Measurements from ENCODE around the gene OTULIN. TPM values are rescaled to one million over a fixed set of nuclear protein-coding genes. Genes with fewer than 3 reads are reported as not detected.

OTULIN gene
- total and polyA plus RNA-seq, 2 of the 4 experiments (the other 2 are of a cell fraction): 6.9 to 19.5 TPM

DNA sequence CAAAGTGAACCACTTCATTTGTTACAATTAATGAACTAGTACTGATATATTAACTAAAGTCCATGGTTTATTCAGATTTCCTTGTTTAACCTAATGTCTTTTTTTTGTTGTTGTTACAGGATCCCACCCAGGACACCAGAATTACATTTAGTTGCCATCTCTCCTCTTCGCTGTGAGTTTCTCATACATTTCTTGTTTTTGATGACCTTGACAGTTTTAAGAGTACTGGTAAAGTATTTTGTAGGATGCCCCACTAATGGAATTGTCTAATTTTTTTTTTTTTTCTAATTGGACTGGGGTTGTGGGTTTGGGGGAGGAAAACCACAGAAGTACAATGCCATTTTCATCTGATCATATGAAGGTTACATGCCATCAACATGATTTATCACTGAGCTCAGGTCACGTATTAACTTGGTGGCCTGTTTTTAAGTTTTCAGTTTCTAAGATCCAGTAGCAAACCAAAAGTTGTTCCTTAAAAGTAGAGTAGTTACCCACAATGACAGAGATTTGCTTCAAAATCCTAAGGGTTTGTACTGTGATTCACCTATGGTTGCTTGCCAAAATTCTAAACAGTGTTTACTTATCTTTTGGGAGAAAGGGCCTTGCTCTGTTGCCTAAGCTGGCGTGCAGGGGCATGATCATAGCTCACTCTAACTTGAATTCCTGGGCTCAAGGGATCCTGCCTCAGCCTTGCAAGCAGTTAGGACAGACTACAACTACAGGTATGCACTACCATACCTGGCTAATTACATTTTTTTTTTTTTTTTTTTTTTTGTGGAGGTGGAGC is 4.5 kb upstream of the OTULIN start (continued):
- no peak for TF ChIP-seq CHD1 (IDR thresholded peaks at IDR 0.05; ENCODE audit: low read depth, low read length)
- TF ChIP-seq BHLHE40 (IDR thresholded peaks at IDR 0.05; ENCODE audit: low read depth, low read length): peak; percentile 73; the same call in 1 of the 2 replicates
- no peak for TF ChIP-seq MAZ (IDR thresholded peaks at IDR 0.05; ENCODE audit: borderline replicate concordance, low read depth, low read length)

DNA sequence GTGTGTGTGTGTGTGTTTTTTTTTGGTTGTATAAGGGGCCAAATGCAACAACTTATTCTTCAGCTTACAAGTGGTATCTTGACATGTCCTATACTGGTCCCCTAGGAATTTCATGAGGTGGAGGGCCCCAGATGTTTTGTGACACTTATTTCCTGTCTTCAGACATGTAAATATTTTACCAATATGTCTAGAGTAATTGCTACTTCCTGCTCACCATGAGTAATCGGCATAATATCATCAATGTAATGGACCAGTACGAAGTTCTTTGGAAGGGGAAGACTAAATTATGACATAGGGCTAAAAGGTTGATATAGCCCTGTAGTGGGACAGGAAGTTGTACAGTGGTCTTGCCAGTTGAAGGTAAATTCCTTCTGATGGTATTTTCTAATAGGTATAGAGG is 3.7 kb upstream of the OTULIN start:
- Histone ChIP-seq H3K9ac (ENCODE audit: low read depth, low read length) (no peak overlapping the region), H3K4me2 (ENCODE audit: low read depth, low read length) (no peak overlapping the region), H4K5ac (ENCODE audit: low read depth, low read length) (no peak overlapping the region), H3K4ac (ENCODE audit: low read depth, low read length) (peak overlapping the region; percentile 57; the same call in 1 of the 2 replicates), H2BK15ac (ENCODE audit: low read depth, low read length) (peak overlapping the region; percentile 45; the same call in 1 of the 3 replicates), H4K91ac (ENCODE audit: insufficient read depth, low read depth, low read length) (no peak overlapping the region), H2AK5ac (ENCODE audit: low read depth, low read length) (peak overlapping the region; percentile 75; the same call in 1 of the 2 replicates), H4K20me1 (ENCODE audit: insufficient read depth, low read length) (peaks cover 12% of the 10 kb centered on the region; the same call in 1 of the 2 replicates), H3K27ac (ENCODE audit: insufficient read depth, low read length) (peak overlapping the region; percentile 62; the same call in 1 of the 2 replicates), H3K36me3 (ENCODE audit: control insufficient read depth, insufficient read depth, low read length) (no peaks in the 10 kb centered on the region), H3K14ac (replicated peaks; ENCODE audit: low read depth, low read length) (peak overlapping the region; percentile 59; the same call in 1 of the 2 replicates), H3K56ac (ENCODE audit: extremely low read depth, insufficient read depth, low read length) (no peak overlapping the region), H3K9me1 (ENCODE audit: insufficient read depth, low read length) (peaks cover 7% of the 10 kb centered on the region; the same call in 1 of the 2 replicates), H3K4me3 (ENCODE audit: insufficient read depth, low read depth, low read length) (no peak overlapping the region), H2BK20ac (ENCODE audit: low read depth, low read length) (peak overlapping the region; percentile 76; the same call in 1 of the 2 replicates), H3K27me3 (ENCODE audit: control insufficient read depth, insufficient read depth, low read length) (no peaks in the 10 kb centered on the region; the same call in 1 of the 2 replicates), H3K18ac (ENCODE audit: low read depth, low read length) (no peak overlapping the region), H2BK5ac (ENCODE audit: low read depth, low read length, poor library complexity, severe bottlenecking) (peak overlapping the region; percentile 59), H2AK9ac (replicated peaks; ENCODE audit: low read depth, low read length, poor library complexity) (no peak overlapping the region), H3K9me3 (ENCODE audit: control insufficient read depth, insufficient read depth, low read length) (no peaks in the 10 kb centered on the region), H2AFZ (replicated peaks; ENCODE audit: low read length, poor library complexity) (no peak overlapping the region), H3K4me1 (ENCODE audit: control insufficient read depth, insufficient read depth, low read length) (peaks cover 4% of the 10 kb centered on the region), H3K79me1 (ENCODE audit: low read depth in 1 of 2, low read length in 2 of 2) (peaks cover 15 to 33% of the 10 kb centered on the region in 2 experiments), H2BK120ac (ENCODE audit: low read depth, low read length) (peak overlapping the region; percentile 27), H4K8ac (ENCODE audit: low read depth in 2 of 2, low read length in 2 of 2) (peak overlapping the region in 1 of 2 experiments; percentile 52; a peak in 1 of 4 replicates), H3K23ac (ENCODE audit: low read depth, low read length) (no peak overlapping the region)
- dilution Hi-C loops (cut with HindIII; ENCODE audit: low sequenced_read_pairs, unreplicated experiment): no loop called here
- ATAC-seq (ENCODE audit: low read depth) (no peak), DNase-seq (peak; percentile 25)
- TF ChIP-seq CHD1 (IDR thresholded peaks at IDR 0.05; ENCODE audit: low read depth, low read length) (no peak), BHLHE40 (IDR thresholded peaks at IDR 0.05; ENCODE audit: low read depth, low read length) (no peak), MXI1 (IDR thresholded peaks at IDR 0.05; ENCODE audit: borderline replicate concordance, low read depth, low read length) (no peak), RAD21 (IDR thresholded peaks at IDR 0.05; ENCODE audit: low read length) (no peak), POLR2A (IDR thresholded peaks at IDR 0.05; ENCODE audit: low read depth, low read length) (no peak), SMC3 (IDR thresholded peaks at IDR 0.05; ENCODE audit: low read depth, low read length) (no peak), CEBPB (IDR thresholded peaks at IDR 0.05; ENCODE audit: low read depth, low read length) (no peak), RFX5 (IDR thresholded peaks at IDR 0.05; ENCODE audit: low read depth, low read length) (no peak), MAFK (IDR thresholded peaks at IDR 0.05; ENCODE audit: low read depth, low read length) (no peak), RCOR1 (IDR thresholded peaks at IDR 0.05; ENCODE audit: insufficient replicate concordance, low read length) (no peak), NFE2L2 (IDR thresholded peaks at IDR 0.05; ENCODE audit: low read depth, low read length) (no peak)
- TF ChIP-seq, protein P1, sequence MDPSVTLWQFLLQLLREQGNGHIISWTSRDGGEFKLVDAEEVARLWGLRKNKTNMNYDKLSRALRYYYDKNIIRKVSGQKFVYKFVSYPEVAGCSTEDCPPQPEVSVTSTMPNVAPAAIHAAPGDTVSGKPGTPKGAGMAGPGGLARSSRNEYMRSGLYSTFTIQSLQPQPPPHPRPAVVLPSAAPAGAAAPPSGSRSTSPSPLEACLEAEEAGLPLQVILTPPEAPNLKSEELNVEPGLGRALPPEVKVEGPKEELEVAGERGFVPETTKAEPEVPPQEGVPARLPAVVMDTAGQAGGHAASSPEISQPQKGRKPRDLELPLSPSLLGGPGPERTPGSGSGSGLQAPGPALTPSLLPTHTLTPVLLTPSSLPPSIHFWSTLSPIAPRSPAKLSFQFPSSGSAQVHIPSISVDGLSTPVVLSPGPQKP (IDR thresholded peaks at IDR 0.05; ENCODE audit: borderline replicate concordance, low read depth, low read length): no peak
- TF ChIP-seq, protein P2, sequence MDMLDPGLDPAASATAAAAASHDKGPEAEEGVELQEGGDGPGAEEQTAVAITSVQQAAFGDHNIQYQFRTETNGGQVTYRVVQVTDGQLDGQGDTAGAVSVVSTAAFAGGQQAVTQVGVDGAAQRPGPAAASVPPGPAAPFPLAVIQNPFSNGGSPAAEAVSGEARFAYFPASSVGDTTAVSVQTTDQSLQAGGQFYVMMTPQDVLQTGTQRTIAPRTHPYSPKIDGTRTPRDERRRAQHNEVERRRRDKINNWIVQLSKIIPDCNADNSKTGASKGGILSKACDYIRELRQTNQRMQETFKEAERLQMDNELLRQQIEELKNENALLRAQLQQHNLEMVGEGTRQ (IDR thresholded peaks at IDR 0.05; ENCODE audit: low read depth, low read length): no peak
- intact Hi-C loops (cut with micrococcal nuclease): no loop called here
- POLR2A ChIA-PET (ENCODE audit: unreplicated experiment): no interaction called here
- no CpG with 5 or more reads among the region's 2 CpGs for WGBS, 2 experiments (ENCODE audit: extremely low coverage in 2 of 2, insufficient read length in 1 of 2)
- no TSS peak for BruUV-seq (replicated peaks)
- in situ Hi-C loops (cut with MboI; ENCODE audit: low sequenced_read_pairs): loop anchor here (25.0 kb wide), 2 partner anchors 549 to 674 kb away; no protein-coding TSS in a partner anchor
- CTCF ChIA-PET: interaction anchor here (1.8 kb wide), 1 partner anchor 13 kb away, joined by 7 read pairs; no protein-coding TSS in a partner anchor

Data from IMR-90 (cell line).